ENCODE measurements around the gene DZIP1.

- TF ChIP-seq POLR2AphosphoS2 (conservative IDR thresholded peaks at IDR 0.05; ENCODE audit: low read length), result no peak
- no peak for TF ChIP-seq CTCF (IDR thresholded peaks at IDR 0.05)
- no peak for TF ChIP-seq NR3C1 (IDR thresholded peaks at IDR 0.05)
- no peak for TF ChIP-seq ZC3H11A (IDR thresholded peaks at IDR 0.05)
- no peak for TF ChIP-seq TFCP2L1 (CRISPR knock-in tag; IDR thresholded peaks at IDR 0.05)
- TF ChIP-seq, protein P1, sequence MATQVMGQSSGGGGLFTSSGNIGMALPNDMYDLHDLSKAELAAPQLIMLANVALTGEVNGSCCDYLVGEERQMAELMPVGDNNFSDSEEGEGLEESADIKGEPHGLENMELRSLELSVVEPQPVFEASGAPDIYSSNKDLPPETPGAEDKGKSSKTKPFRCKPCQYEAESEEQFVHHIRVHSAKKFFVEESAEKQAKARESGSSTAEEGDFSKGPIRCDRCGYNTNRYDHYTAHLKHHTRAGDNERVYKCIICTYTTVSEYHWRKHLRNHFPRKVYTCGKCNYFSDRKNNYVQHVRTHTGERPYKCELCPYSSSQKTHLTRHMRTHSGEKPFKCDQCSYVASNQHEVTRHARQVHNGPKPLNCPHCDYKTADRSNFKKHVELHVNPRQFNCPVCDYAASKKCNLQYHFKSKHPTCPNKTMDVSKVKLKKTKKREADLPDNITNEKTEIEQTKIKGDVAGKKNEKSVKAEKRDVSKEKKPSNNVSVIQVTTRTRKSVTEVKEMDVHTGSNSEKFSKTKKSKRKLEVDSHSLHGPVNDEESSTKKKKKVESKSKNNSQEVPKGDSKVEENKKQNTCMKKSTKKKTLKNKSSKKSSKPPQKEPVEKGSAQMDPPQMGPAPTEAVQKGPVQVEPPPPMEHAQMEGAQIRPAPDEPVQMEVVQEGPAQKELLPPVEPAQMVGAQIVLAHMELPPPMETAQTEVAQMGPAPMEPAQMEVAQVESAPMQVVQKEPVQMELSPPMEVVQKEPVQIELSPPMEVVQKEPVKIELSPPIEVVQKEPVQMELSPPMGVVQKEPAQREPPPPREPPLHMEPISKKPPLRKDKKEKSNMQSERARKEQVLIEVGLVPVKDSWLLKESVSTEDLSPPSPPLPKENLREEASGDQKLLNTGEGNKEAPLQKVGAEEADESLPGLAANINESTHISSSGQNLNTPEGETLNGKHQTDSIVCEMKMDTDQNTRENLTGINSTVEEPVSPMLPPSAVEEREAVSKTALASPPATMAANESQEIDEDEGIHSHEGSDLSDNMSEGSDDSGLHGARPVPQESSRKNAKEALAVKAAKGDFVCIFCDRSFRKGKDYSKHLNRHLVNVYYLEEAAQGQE (IDR thresholded peaks at IDR 0.05), result no peak
- TF ChIP-seq ZFP36 (IDR thresholded peaks at IDR 0.05; ENCODE audit: borderline replicate concordance, partially characterized antibody), result no peak
- no peak for TF ChIP-seq POLR2A (IDR thresholded peaks at IDR 0.05; ENCODE audit: low read length)
- TF ChIP-seq RAD21 (conservative IDR thresholded peaks at IDR 0.05 in 1 of 2, IDR thresholded peaks at IDR 0.05 in 1 of 2), result no peak
- TF ChIP-seq MYC (IDR thresholded peaks at IDR 0.05; ENCODE audit: borderline replicate concordance, low read length), result no peak
- no peak for TF ChIP-seq HMGXB4 (CRISPR knock-in tag; IDR thresholded peaks at IDR 0.05; ENCODE audit: borderline replicate concordance)
Observed at GRCh38 chr13:95541911-95542474, 102.5 kb downstream of the DZIP1 start.

Data from A549 (cell line).